Activated T-cell treated with anti-CD3 and anti-CD28 coated beads, Interleukin-2, amount 50 U/mL, for 1 hour (primary cell): Measurements from ENCODE around the gene DBI.
"Not testable (repeated sequence)": the region's sequence is repeated elsewhere in the genome, so short reads cannot be mapped to it uniquely, and the experiment has no call there.

Source experiments
- DNase-seq: peaks from one replicate; pipeline ENCODE4 v3.0.0-alpha.2; 2020

The DBI gene

DNA sequence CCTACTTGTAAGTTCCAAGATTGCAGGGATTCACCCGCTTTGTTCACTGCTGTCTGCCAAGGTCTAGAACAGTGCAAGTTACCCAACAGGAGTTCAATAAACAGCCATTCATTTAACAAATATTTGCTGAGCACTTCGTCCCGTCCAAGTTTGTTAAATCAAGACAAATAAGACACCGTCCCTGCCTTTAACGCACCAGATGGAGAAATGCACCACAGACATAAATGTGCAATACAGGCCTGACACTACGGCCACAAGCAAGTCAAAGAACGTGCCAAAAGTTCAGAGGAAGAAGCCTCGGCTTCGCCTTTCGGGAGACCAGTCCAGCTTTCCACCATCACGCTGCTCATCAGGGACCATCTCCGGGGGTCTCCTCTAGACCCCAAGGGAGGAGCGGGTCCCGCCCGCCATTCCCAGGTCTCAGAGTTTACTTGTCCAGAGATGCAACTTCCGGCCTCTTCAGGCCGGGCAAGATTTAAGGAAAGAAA is 572 bp upstream of the DBI start:
- DNase-seq = no peak

DNA sequence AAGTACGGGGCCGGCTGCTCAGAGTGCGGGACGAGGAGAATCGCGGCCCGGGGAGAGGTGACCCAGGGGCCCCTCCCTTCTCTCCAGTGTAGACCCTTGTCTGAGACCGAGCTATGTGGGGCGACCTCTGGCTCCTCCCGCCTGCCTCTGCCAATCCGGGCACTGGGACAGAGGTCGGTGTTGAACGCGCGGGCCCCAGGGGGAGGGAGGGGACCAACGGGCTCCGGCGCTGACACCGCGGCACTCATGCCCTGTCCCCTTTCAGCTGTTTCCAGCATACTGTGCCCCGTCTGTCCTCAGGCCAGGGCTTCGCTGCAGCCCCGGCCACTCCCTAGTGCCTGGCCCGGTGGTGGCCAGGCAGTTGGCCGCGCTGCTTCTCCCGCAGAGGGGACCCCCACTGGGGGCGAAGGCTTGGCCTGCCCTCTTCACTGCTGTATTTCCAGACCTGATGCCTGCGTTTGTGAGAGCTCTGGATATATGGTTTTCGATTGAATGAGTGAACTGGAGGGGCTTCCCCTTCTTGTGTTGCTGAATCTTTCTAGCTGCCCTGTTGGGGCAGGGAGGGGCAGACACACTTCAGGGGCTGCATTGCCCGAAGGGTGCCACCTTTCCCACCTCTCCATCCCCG is 809 bp downstream of the DBI start:
- DNase-seq = peak; percentile 43

DNA sequence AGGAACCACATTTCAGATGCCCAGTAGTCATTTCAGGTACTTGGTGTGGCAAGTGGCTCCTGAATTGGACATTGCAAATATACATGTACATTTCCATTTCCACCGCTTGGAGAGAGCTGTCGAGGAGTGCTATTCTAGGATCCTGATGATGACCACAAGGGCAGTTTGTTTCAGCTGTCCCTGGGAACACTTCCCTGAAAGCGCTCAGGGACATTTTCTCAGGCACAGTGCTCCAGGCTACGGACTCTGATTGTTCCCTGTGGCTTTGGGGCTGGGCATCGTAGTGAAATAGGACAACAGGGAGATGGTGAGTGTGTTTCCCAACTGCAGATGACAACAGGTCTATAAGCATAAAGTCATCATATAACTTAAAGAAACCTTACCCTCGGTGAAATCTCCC is 3.1 kb downstream of the DBI start:
- DNase-seq = no peak

DNA sequence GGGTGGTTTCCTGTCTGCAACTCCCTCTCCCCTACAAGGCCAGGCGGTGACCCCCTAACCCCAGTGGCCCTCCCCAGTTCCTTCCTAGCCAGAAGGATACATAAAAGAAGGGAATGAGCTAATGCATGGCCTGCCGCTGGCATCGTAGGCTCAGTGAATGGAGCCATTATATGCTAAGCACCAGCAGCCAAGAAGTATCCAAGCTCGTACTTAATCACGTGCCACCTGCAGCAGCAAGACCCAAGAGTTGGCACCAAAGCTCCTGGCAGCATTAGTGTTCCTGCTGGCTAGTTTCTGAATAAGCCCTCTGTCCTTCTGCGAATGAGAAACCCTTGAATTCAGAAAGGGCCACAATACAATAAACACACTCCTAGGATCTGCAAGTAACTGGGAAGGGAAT is 4.3 kb downstream of the DBI start:
- no peak for DNase-seq

DNA sequence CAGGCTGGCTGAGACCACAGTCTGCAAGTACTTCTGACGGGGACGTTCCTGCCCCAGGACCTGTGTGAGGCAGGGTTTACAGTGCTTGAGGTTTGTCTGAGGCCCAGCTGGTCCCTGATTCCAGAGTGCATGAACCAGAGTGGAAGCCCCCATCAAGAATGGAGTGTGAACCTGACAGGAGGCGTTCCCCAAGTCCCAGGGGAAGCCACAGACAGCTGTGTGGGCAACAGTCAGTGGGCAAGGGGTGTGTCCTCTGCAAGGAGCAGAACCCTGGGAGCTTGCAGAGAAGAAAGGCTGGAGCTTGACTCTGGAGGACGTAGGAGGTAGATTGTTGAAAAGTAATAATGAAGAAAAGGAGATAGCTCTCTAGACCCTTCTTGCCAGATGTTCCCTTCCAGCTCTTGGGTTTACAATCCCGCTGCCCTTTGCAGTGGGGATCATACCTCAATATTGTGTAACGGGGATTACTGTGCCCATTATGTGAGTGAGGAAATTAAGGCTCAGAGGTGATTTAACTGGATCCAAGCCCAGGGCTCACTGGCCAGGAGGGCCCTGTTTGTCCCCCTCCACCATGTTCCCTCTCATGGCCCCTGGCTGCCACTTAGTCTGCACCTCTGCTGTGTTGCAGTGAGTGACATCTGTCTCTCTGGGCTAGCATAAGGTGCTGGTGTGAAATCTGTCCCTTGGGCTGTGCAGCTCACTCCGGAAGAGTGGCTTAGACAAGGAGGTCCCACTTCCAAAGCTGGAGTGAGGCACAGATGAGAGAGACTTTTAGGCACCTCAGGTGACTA is 6.2 kb downstream of the DBI start:
- DNase-seq = no peak

DNA sequence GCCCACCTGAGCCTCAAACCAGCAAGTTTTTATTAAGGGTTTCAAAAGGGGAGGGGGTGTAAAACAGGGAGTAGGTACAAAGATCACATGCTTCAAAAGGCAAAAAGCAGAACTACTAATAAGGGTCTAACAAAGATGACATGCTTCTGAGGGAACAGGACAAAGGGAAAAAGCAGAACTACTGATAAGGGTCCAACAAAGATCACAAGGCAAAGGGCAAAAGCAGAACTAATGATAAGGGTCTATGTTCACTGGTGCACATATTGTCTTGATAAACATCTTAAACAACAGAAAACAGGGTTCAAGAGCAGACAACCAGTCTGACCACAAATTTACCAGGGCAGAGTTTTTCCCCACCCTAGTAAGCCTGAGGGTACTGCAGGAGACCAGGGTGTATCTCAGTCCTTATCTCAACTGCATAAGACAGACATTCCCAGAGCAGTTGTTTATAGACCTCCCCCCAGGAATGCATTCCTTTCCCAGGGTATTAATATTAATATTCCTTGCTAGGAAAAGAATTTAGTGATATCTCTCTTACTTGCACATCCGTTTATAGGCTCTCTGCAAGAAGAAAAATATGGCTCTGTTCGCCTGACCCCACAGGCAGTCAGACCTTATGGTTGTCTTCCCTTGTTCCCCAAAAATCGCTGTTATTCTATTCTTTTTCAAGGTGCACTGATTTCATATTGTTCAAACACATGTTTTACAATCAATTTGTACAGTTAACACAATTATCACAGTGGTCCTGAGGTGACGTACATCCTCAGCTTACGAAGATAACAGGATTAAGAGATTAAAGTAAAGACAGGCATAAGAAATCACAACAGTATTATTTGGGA is 7.3 kb downstream of the DBI start:
- DNase-seq = not testable (repeated sequence)

DNA sequence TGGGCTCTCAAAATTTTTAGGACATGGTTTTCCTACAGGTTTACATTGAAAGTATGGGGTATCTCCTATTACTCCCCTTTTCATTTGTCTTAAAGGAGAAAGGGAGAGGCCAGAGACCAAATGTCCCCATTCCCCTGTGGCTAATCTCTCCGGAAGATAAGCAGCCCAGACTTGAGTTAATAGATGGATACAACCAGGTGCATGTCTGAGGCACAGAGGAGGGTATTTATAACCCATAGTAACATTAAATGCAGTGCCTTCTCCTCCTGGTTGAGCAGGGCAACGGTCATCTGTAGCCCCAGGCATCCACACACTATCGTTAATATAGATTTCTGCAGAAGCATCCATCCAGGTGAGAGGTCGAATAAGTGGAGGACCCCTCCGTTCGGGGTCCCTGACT is 9.6 kb downstream of the DBI start:
- not testable (repeated sequence) for DNase-seq

DNA sequence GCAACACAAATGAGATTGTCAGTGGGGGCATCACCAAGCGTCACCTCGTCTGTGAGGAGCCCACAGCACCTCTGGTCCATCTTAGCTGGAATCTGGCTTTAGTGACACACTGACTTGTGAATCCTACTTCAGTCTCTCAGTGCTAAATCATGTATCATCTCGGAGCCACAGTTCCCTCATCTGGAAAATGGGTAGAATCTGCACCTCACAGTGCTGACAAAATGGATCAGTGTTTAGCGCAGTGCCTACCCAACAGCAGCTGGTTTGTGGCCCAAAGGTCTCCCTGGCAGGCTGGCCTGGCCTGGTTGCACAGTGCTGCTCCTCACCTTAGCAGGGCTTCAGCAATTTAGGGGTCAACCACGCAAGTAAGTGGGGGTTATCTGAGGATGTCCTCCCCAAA is 10.0 kb downstream of the DBI start:
- no peak for DNase-seq

DNA sequence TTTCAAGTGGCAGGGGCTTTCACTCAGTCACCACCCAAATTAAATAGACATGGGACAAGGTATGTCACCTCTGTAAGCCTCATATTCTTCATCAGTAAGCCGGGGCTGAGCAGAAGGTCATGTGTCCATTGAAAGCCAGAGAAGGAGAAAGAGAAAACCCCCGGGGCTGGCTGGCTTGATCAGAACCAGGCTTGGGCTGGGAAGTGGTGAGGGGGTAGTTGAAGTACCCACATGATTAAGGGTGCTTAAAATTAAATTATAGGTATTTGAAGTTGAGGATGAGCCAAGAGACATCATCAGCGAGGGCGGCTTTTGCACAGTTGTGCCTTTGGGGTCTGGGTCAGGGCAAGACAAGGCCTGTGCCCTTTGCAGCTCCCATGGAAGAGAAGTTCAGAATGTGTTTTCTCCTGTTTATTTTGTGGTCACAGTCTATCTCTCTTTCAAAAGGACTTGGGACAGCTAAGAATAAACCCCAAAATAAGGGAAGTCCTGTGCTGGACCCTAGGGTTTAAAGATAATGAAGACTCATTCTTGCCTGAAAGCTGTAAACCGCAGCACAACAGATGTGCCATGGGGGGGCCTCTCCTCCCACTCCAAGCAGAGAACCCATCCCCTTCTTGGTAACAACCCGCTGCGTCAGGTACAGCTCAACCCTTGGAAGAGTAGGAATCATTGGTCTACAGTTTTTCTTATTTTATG is 10.7 kb downstream of the DBI start:
- DNase-seq = no peak

DNA sequence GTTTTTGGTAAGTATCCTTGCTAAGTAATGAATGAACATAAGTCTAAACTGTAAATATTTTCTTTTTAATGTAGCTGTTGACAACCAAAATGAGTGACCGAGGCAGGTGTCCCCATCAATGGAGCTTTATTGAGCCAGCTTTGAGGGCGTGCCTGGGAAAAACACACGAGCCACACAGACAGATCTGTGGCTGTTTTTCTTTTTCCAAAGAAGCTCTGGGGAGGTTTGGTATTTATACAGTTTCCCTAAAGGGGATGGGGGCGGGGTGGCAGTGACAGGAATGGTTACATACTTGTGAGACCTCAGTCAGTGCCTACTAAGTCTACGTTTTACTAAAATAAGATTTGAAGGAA is 11.2 kb downstream of the DBI start:
- DNase-seq = no peak

DNA sequence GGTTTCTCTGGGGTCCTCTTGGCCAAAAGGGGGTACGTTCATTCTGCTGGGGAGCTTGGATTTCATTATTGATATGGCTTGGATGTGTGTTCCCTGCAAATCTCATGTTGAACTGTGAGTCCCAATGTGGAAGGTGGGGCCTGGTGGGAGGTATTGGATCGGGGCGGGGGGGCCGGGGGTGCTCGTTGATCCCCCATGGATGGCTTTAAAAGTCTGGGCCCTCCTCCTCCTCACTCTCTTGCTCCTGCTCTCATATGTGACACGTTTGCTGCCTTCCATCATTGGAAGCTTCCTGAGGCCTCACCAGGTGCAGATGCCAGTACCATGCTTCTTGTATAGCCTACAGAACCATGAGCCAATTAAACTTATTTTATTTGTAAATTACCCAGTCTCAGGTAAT is 11.8 kb downstream of the DBI start:
- no peak for DNase-seq

DNA sequence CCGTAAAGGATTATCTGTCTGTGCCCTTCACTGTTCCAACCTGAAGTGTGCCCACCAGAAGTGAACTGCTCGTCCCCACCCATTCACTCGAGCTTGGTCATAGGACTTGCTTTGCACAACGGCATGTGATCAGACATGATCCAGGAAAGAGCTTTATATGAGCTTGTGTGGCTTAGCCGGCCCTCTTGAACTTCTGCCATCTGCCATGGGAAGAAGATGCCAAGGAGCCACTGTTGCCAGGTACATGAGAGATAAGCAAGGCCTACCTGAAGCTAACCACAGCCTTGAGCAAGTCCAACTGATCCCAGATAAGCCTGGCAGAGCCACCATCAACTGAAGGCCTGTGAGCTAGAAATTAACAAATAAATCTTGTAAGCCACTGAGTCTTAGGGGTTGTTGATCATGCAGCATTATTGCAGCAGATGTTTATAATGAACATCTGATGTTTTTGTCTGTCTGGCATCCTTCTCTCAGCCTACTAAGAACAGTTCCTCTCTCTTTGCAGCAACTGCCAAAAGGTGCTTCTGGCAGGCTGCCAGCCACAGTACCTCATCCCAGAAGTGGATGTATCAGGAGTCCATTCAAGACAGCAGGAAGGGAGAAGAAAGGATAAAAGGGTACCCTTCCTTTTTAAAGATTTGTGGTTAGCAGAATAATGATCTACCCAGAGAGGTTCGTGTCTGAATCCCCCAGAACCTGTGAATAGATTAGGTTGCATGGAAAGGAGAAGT is 16.8 kb downstream of the DBI start:
- no peak for DNase-seq

DNA sequence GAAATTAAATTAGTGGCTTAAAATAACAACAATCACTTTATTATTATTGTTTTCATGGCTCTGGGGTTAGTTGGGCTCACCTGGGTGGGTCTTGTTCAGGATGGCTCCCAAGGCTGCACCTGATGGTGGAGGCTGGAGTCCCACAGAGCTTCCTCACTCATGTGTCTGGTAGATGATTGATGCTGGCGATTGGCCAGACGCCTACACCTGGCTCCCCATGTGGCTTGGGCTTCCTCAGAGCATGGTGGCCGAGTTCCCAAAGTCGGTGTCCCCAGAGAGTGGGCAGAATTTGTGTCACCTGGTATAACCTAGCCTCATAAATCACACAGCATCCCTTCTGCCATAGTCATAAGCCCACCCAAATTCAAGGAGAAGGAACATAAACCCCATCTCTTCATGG is 18.2 kb downstream of the DBI start:
- DNase-seq = no peak

DNA sequence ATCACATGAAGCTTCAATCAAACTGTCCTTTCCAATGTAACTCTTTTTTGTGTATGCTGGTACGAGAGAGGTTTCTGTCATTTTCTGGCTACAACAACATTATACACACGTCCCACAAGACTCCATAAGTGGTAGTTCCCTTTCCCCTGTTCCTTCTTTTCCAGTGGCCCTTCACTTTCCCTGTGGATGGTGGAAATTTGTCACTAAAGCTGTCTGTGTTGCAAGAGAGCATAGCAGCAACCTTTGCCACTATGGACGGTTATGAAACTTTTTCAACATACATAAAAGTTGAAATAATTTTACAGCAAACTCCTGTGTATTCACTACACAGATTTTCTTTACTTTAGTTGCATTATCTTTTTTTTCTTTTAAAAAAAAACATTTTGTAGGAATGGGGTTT is 18.7 kb downstream of the DBI start:
- DNase-seq = no peak

DNA sequence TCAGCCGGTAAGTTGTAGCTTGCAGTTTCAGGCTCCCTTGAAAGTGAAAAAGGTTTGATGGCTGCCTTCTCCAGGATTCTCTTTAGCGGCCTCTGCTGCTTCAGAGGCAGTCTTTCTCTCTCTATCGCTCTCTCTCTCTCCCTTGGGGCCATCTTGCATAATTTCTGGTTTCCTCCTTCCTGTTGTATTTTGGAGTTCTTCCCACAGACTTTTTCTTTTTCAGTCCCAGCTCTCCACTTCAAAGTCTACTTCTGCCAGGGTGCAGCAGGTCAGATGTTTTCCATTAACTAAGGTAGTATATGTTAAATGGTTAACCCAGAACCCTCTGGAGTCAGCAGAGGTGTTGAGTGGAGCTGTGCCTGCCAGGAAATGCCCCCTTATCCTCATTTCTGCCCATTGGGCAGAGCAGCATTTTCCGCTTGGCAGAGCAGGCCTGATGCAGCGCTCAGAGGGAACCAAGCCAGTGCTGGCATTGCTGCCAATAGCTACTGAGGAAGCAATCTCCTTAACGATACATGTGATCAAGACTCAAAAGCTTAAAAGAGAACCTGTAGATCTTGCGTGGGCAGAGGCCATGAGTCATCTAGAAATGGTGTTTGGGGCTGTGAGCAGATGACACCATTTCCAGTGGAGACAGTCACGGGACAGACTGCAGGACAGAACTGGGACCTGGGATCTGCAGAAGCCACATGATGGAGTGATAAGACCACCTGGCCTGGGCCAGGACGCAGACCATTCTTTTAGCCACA is 20.8 kb downstream of the DBI start:
- no peak for DNase-seq

DNA sequence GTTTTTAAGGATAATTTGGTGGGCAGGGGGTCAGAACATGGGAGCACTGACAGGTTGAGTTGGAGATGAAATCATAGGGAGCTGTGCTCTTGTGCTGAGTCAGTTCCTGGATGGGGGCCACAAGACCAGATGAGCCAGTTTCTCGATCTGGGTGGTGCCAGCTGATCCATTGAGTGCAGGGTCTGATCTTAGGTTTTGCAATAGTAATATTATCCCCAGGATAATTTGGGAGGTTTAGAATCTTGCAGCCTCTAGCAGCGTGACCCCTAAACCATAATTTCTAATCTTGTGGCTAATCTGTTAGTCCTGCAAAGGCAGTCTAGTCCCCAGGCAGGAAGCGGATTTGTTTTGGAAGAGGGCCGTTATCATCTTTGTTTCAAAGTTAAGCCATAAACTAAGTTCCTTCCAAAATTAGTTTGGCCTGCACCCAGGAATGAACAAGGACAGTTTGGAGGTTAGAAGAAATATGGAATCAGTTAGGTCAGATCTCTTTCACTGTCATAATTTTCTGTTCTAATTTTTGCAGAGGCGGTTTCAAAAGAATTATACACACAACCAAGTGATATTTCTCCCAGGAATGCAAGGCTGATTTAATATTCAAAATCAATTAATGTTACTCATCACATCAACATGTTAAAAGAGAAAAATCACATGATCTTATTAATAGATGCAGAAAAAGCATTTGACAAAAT is 23.0 kb downstream of the DBI start:
- no peak for DNase-seq

DNA sequence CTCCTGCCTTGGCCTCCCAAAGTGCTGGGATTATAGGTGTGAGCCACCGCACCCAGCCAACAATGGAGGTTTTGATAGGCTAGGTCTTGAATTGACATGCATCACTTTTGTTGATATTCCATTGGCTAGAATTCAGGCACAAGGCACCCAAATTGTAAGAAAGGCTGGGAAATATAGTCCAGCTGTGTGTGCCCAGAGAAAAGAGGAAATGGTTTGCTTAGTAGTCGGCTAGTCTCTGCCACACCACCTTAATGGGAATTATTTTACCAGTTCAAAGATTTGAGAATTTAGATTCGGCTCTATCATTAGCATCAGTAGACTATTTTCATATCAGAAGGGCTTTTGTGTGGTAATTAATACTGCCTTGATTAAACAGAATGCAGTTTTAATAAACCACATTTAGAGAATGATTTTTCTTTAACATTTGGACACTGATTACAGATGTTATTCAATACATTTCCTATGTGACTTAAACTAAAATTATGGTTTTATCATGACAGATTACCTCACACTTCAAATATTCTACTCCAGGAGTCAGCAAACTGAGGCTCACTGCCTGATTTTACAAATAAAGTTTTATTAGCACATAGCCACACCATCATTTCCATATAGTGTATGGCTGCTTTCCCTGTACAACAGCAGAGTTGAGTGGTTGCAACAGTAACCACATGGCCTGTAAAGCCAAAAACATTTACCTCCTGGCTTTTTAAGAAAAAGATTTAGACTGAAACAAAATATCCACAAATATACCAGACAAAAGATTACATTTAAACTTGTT is 27.4 kb downstream of the DBI start:
- DNase-seq = no peak

DNA sequence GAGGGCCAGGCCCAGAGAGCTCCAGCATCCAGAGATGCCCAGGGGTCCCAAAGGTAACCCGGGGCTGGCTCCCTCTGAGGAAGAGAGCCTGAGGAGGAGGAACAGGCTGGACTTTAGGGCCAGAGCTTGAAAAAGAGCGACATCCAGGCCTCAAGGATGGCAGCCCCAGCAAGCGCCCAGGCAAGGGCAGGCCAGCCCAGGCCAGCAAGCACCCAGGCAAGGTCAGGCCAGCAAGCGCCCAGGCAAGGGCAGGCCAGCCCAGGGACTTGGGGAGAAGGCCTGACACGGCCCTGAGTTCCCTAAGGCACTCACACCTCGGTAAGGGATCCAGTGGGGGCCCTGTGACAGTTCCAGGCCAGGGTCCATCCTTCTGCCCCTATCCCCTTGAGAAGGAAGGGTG is 30.4 kb downstream of the DBI start:
- DNase-seq = no peak

DNA sequence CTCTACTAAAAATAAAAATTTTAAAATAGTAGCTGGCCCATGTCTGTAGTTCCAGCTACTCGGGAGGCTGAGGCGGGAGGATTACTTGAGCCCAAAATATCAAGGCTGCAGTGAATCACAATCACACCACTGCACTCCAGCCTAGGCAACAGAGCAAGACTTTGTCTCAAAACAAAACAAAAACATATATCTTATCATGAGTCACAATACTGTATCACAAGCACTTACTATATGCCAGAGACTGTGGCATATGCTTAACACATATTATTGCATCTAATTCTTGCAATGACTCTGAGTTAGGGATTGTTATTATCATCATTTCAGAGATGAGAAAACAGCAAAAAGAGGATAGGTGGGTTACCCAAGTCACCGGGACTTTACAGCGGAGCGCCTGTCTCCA is 35.3 kb downstream of the DBI start:
- DNase-seq = no peak
